Neural crest cell (in vitro differentiated cells): Measurements from ENCODE around the gene JMJD7. TPM values are rescaled to one million over a fixed set of nuclear protein-coding genes. Genes with fewer than 3 reads are reported as not detected.

Source experiments
- DNase-seq: peaks from one replicate; pipeline ENCODE4 v3.0.0; 2021; ENCODE audit warnings: low read depth, mixed read lengths, low spot score
- H3K27ac Mint-ChIP-seq: one replicate; pipeline ENCODE4 v1.8.0; 2021; ENCODE audit warnings: mild to moderate bottlenecking, mixed read lengths; ENCODE audit not compliant: unreplicated experiment
- H3K27me3 Mint-ChIP-seq: 2 replicates; pipeline ENCODE4 v1.8.0; 2021; ENCODE audit warnings: low read depth, mild to moderate bottlenecking, mixed read lengths
- H3K36me3 Mint-ChIP-seq: 2 replicates; pipeline ENCODE4 v1.8.0; 2021; ENCODE audit warnings: low read depth, mild to moderate bottlenecking, mixed read lengths
- H3K4me1 Mint-ChIP-seq: 2 replicates; pipeline ENCODE4 v1.8.0; 2021; ENCODE audit warnings: mixed read lengths
- H3K4me3 Mint-ChIP-seq: one replicate; pipeline ENCODE4 v1.8.0; 2021; ENCODE audit warnings: mild to moderate bottlenecking, mixed read lengths
- H3K9me3 Mint-ChIP-seq: 2 replicates; pipeline ENCODE4 v1.8.0; 2021; ENCODE audit warnings: mixed read lengths
- total RNA-seq: library from RNA; stranded (reverse); gene quantifications from 2 replicates; pipeline ENCODE4 v1.2.1, GENCODE V29; 2021
- TF ChIP-seq, protein P1 (sequence below): fragments of 200-600 bp; sonication (generic); conservative IDR thresholded peaks from 2 replicates; pipeline ENCODE4 v1.5.0; 2021; ENCODE audit warnings: antibody characterized with exemption, mild to moderate bottlenecking

Gene JMJD7
- total RNA-seq, 1 donor from 2014 or later = 16.6 TPM

DNA sequence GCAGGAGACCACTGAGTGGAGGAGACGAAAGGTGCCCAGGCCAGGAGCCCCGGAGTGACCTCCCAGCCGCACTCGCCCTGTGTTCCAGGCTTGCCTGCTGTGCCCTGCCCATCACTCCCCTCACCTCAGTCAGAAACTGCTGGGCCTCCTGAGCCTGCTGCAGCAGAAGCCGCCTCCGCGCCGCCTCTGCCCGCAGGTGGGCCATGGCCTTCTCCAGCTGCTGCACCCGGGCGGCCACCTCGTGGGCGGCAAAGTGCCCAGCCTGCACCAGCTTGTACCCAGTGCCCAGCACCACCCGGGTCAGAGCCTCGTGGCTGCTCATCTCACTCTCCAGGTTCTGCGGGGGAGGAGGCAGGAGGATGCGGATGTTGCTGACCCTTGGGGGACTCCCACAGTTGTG lies 28.4 kb downstream of the JMJD7 start:
- Mint-ChIP-seq H3K27me3 (no peaks in the 10 kb centered on the region), H3K36me3 (no peaks in the 10 kb centered on the region), H3K4me1 (peaks cover 28% of the 10 kb centered on the region), H3K27ac (no peak overlapping the region), H3K4me3 (no peak overlapping the region), H3K9me3 (no peaks in the 10 kb centered on the region)
- DNase-seq = no peak
- TF ChIP-seq, protein P1, sequence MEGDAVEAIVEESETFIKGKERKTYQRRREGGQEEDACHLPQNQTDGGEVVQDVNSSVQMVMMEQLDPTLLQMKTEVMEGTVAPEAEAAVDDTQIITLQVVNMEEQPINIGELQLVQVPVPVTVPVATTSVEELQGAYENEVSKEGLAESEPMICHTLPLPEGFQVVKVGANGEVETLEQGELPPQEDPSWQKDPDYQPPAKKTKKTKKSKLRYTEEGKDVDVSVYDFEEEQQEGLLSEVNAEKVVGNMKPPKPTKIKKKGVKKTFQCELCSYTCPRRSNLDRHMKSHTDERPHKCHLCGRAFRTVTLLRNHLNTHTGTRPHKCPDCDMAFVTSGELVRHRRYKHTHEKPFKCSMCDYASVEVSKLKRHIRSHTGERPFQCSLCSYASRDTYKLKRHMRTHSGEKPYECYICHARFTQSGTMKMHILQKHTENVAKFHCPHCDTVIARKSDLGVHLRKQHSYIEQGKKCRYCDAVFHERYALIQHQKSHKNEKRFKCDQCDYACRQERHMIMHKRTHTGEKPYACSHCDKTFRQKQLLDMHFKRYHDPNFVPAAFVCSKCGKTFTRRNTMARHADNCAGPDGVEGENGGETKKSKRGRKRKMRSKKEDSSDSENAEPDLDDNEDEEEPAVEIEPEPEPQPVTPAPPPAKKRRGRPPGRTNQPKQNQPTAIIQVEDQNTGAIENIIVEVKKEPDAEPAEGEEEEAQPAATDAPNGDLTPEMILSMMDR = no peak

DNA sequence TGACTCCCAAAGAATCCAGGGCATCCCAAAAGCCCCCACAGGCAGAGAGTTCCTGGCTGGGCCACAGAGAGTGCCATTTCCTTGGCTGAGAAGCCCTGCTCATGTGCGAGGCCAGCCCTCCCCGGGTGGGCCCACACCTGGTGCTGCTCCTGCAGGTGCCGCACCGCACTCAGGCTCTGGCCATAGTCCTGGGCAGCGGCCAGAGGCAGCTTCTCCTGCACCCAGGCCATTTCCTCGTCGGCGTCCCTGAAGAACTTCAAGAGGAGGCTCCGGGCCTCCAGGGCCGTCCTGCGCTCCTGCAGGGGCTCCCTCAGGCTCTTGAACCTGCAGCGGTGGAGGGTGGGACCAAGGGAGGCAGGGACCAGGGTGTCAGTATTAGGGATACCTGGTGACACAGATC lies 28.8 kb downstream of the JMJD7 start:
- no peaks in the 10 kb centered on the region for H3K9me3 Mint-ChIP-seq
- H3K36me3 Mint-ChIP-seq = no peaks in the 10 kb centered on the region
- no peaks in the 10 kb centered on the region for H3K27me3 Mint-ChIP-seq
- DNase-seq = no peak
- no peak overlapping the region for H3K27ac Mint-ChIP-seq
- H3K4me1 Mint-ChIP-seq = peaks cover 28% of the 10 kb centered on the region
- H3K4me3 Mint-ChIP-seq = no peak overlapping the region
- TF ChIP-seq, protein P1 = no peak

DNA sequence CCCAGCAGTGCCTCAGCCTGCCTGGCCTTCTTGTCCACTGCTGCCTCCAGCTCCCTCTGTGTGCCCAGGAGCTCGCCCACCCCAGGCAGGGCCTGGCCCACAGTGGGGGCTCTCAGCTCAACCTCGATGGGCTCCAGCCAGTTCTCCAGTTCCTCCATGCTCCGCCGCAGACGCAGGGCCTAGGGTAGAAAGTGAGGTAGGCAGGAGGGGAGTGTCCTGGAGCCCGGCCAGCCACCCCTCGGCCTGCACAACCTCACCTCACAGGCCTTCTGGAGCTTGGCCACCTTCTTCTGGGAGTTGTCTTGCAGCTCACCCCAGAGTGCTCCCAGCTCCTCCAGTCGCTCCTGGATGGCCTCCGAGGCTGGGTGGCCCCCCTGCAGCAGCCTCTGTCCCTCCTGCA lies 29.4 kb downstream of the JMJD7 start:
- no peak overlapping the region for H3K4me3 Mint-ChIP-seq
- no peak overlapping the region for H3K27ac Mint-ChIP-seq

DNA sequence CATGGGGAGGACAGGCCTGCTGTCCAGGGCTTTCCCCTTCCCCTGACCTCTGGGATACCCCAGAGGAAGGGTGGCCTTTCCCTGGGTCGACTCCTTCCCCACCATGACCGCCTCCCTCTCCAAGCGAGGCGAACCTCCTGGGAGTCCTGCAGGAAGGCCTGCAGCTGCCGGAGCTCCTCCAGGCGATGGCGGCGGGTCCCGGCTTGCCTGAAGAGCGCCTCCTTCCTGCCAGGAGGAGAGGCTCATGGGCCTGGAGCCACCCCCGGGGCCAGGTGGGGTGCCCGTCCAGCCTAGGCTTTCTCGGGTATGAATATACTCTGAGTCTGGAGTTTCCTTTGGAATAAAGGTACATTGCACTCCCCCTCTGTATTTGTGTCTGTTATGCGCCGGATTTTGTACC lies 30.9 kb downstream of the JMJD7 start:
- H3K9me3 Mint-ChIP-seq = no peaks in the 10 kb centered on the region
- peaks cover 32% of the 10 kb centered on the region for H3K4me1 Mint-ChIP-seq
- TF ChIP-seq, protein P1 = no peak
- H3K27me3 Mint-ChIP-seq = no peaks in the 10 kb centered on the region
- H3K36me3 Mint-ChIP-seq = no peaks in the 10 kb centered on the region
- no peak overlapping the region for H3K27ac Mint-ChIP-seq
- no peak overlapping the region for H3K4me3 Mint-ChIP-seq
- DNase-seq = no peak

More for the DNA sequence above, 29.4 kb downstream of the JMJD7 start:
- Mint-ChIP-seq H3K36me3 (no peaks in the 10 kb centered on the region), H3K9me3 (no peaks in the 10 kb centered on the region), H3K4me1 (peaks cover 28% of the 10 kb centered on the region), H3K27me3 (no peaks in the 10 kb centered on the region)
- TF ChIP-seq, protein P1 = no peak
- DNase-seq = no peak

DNA sequence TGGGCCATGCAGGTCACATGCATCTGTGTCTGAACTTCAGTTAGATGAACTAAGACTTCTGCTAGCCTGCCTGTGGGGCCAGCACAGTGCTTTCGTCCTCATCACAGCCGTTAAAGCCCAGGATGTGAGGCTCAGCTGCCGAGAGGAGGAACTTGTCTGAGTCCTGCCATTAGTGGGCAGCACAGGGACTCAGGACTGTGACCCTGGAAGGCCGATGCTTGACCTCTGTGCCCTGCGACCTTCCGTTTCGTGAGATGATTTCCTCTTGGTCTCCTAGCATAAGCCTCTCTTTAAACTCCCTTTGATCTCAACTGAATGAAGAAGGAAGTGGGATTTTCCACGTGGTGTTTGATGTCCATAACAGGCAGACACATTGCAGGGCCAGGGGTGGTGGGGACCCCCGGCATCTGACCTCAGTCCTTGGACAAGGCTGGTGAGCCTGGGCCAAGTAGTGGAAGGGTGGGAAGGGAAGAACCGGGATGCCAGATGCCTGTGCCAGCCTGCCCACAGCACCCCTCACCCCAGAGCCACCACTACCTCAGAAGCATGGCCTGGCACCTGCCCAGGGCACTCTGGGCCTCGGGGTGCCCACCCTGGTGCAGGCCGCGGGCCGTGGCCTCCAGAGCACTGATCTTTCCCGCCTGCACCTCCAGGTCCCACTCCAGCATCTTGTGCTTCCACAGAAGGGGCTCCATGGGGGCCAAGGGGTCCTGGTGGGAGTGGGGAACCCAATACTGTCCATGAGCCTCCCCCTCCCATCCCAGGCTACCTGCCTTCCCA lies 32.3 kb downstream of the JMJD7 start:
- no peak overlapping the region for H3K27ac Mint-ChIP-seq
- H3K9me3 Mint-ChIP-seq = no peaks in the 10 kb centered on the region
- TF ChIP-seq, protein P1 = no peak
- H3K4me3 Mint-ChIP-seq = peak overlapping the region; percentile 57
- H3K4me1 Mint-ChIP-seq = peaks cover 29% of the 10 kb centered on the region
- DNase-seq = peak; percentile 49
- H3K27me3 Mint-ChIP-seq = no peaks in the 10 kb centered on the region
- no peaks in the 10 kb centered on the region for H3K36me3 Mint-ChIP-seq
